ES-I3 (cell line): ENCODE results near the gene HOXB2.

Experiments
- H3K36me3 ChIP-seq: 2 replicates; pipeline ENCODE4 v1.6.1; 2013; ENCODE audit warnings: mild to moderate bottlenecking, low read length, control low read depth, moderate library complexity; ENCODE audit not compliant: insufficient read depth
- H3K4me1 ChIP-seq: 2 replicates; pipeline ENCODE4 v1.6.1; 2013; ENCODE audit warnings: mild to moderate bottlenecking, control low read depth, low read length; ENCODE audit not compliant: insufficient read depth
- H3K9ac ChIP-seq: 2 replicates; pipeline ENCODE4 v1.6.1; 2013; ENCODE audit warnings: low read depth, mild to moderate bottlenecking, low read length, moderate library complexity
- H3K9me3 ChIP-seq: 2 replicates; pipeline ENCODE4 v1.6.1; 2013; ENCODE audit warnings: mild to moderate bottlenecking, low read length, moderate library complexity; ENCODE audit not compliant: control insufficient read depth, insufficient read depth

The HOXB2 gene

GRCh38 chr17:48586355-48587258, 41.7 kb upstream of the HOXB2 start:
- Histone ChIP-seq H3K9me3 (no peaks in the 10 kb centered on the region), H3K4me1 (peaks cover 4% of the 10 kb centered on the region), H3K9ac (peak overlapping the region; percentile 40; the same call in 1 of the 2 replicates), H3K36me3 (no peaks in the 10 kb centered on the region)

DNA sequence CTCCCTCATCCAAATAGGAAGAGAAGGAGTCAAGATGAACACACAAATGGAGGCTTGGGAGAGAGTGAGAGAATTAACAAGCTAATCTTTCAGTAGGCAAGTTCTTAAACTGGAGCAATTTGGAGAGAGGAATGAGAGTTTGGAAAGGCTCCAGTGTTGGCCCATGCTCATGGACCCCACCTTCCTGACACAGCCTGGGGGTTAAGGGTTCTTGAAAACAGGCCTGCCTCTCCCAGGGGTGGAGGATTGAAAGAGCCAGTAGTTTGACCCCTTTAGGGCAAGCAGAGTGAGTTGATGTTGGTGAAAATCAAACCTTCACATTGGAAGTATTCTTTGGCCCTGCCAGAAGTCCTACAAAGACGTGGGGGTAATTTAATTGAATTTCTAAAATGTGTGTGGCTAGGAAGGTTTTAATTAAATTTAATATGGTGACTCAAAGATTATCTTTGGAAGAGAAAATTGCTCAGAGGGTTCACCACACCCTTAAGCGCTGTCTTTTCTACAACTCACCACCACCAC, 39.4 kb upstream of the HOXB2 start:
- no peaks in the 10 kb centered on the region for H3K36me3 ChIP-seq
- H3K9ac ChIP-seq: no peak overlapping the region
- H3K9me3 ChIP-seq: no peaks in the 10 kb centered on the region
- peaks cover 4% of the 10 kb centered on the region for H3K4me1 ChIP-seq

DNA sequence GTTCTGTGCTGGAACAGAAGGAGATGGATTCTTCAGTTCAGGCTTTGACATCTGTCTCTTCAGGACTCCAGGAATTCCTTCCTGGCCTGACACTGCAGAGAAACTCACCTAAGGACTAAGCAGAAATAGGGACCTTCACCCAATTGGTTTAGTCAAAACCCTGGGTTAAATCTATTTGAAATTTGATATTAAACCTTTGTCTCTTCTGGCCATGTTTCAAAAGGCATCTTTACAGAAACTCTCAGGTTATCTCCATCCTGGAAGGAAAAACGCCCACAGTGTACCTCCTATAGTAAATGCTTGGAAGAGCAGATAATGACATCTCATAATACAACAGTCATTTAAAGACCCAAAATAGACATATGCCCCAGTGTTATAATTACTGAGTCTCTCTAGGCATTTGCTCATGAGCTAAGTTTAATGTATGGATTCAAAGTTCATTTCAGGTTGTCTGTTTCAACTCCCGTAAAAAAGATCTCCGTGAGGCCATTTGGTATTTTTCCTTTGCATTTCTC, 38.9 kb upstream of the HOXB2 start:
- no peak overlapping the region for H3K9ac ChIP-seq
- H3K9me3 ChIP-seq: no peaks in the 10 kb centered on the region
- no peaks in the 10 kb centered on the region for H3K36me3 ChIP-seq
- H3K4me1 ChIP-seq: peaks cover 4% of the 10 kb centered on the region; the same call in 1 of the 2 replicates

DNA sequence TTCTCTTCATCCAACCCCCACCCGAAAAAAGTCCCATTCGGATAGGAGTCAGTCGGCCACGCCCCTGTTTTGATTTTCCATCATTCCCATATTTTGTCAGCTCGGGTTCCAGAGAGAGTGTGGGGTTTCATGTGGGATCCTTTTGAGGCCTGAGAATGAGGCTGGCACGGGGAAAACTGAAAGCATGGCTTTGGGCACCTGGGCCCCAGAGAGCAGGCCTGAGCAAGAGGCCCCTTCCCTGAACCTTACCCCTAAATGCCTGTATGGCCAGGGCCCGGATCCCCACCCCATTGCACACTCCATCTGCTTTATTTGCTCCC, 37.8 kb upstream of the HOXB2 start:
- Histone ChIP-seq H3K9me3 (no peaks in the 10 kb centered on the region), H3K9ac (no peak overlapping the region), H3K4me1 (peaks cover 4% of the 10 kb centered on the region; the same call in 1 of the 2 replicates), H3K36me3 (no peaks in the 10 kb centered on the region)

GRCh38 chr17:48579760-48580554, 35.0 kb upstream of the HOXB2 start:
- Histone ChIP-seq H3K36me3 (no peaks in the 10 kb centered on the region), H3K9ac (no peak overlapping the region), H3K9me3 (no peaks in the 10 kb centered on the region), H3K4me1 (no peaks in the 10 kb centered on the region; the same call in 1 of the 2 replicates)

GRCh38 chr17:48579471-48579759, 34.5 kb upstream of the HOXB2 start:
- Histone ChIP-seq H3K36me3 (no peaks in the 10 kb centered on the region), H3K4me1 (peaks cover 2% of the 10 kb centered on the region; the same call in 1 of the 2 replicates), H3K9ac (no peak overlapping the region), H3K9me3 (no peaks in the 10 kb centered on the region)

DNA sequence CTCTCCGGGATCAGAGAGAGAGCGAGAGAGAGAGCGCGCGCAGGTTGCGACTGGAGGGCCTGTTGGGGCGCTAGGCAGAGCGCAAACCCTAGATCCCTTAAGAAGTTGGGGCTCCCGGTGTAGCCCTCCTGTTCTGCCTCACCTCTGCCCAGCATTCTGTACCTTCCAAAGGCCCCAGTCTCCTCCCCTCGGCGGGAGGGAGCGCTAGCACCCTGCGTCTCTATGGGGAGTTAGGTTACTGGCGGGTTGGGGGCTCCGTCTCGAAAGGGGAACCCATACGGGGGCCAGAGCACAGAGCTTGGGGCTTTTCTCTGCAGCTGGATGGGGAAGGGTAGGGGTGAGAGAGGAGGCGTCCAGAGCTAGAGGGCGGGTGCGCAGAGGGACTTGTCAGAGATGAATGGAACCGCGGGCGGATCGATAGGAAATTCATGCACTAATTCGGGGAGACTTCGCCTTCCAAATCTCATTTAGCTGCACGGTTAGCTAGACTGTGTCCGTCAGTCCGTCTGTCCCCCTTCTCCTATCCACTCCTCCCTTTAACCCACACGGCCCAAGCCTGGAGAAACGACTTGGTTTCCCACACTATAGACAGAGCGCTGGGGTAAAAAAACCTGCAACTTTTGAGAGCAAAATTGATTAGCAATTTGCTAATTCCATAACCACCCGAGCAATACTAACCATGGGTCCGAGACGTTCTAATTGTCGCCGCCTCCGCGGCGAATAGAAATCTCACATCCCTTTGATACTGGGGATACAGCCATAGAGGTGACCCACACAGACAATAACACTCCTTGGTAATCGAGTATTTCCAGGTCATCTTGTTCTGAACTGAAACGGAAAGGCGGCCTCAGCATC, 33.9 kb upstream of the HOXB2 start:
- peaks cover 7% of the 10 kb centered on the region for H3K4me1 ChIP-seq
- no peaks in the 10 kb centered on the region for H3K9me3 ChIP-seq
- H3K9ac ChIP-seq: peak overlapping the region; percentile 17; the same call in 1 of the 2 replicates
- H3K36me3 ChIP-seq: no peaks in the 10 kb centered on the region

- no peaks in the 10 kb centered on the region for H3K9me3 ChIP-seq
- H3K36me3 ChIP-seq: no peaks in the 10 kb centered on the region
- H3K9ac ChIP-seq: peak within 1 kb of the TSS; percentile 60; the same call in 1 of the 2 replicates
- H3K4me1 ChIP-seq: peaks cover 8% of the 10 kb centered on the region
These were observed 33.2 kb upstream of the HOXB2 start, which contains the start of gene HOXB4 for GRCh38 chr17:48577946-48578615. HOXB4 (minus strand) TSS chr17:48578350; CDS start chr17:48578319, 31 bp downstream.

GRCh38 chr17:48577330-48577945, 32.5 kb upstream of the HOXB2 start:
- Histone ChIP-seq H3K36me3 (no peaks in the 10 kb centered on the region), H3K4me1 (peaks cover 8% of the 10 kb centered on the region), H3K9ac (peak overlapping the region; percentile 16; the same call in 1 of the 2 replicates), H3K9me3 (no peaks in the 10 kb centered on the region)

- Histone ChIP-seq H3K36me3 (no peaks in the 10 kb centered on the region), H3K9me3 (no peaks in the 10 kb centered on the region), H3K4me1 (peaks cover 8% of the 10 kb centered on the region), H3K9ac (no peak overlapping the region; the same call in 1 of the 2 replicates)
These were observed 31.8 kb upstream of the HOXB2 start for GRCh38 chr17:48576479-48577309.

DNA sequence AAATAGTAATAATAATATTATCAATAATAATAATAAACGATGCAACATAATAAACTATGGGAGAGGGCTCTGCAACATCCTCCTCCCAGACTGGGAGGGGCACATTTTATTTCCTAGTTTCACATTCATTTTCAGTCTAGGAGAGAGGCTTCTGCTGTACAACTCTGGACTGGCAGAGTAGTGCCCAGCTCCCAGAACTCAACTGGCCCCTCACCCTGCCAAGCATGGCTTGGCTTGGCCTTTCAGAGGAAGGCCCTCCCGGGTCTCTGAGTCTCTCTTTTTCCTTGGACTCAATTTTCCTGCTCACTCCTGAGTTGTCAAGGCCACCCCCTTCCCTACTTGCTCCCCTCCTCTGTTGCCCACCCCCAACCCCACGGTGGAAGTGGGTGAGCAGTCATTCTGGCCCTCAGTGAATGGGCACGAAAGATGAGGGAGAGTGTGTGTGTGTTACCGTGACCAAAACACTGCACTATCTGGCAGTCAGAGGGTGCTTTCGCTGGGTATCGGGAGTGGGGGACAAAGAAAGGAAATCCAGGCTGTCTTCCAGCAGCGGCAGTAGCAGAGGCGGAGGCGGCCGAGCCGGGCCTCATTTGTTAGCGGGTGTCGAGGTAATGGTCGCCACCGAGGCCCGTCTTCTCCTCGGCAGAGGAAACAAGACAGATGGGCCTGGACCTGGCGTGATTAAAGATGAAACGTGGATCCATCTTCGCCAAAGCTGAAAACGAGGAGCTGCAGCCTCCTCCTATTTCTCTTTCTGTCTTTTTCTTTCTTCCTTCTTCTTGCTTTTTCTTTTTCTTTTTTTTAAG, 31.0 kb upstream of the HOXB2 start:
- H3K36me3 ChIP-seq: no peaks in the 10 kb centered on the region
- H3K4me1 ChIP-seq: peaks cover 10% of the 10 kb centered on the region
- no peaks in the 10 kb centered on the region for H3K9me3 ChIP-seq
- H3K9ac ChIP-seq: no peak overlapping the region

- no peaks in the 10 kb centered on the region for H3K36me3 ChIP-seq
These were observed 30.2 kb upstream of the HOXB2 start for GRCh38 chr17:48575066-48575582.

More at GRCh38 chr17:48575066-48575582, 30.2 kb upstream of the HOXB2 start:
- peaks cover 17% of the 10 kb centered on the region for H3K4me1 ChIP-seq
- no peaks in the 10 kb centered on the region for H3K9me3 ChIP-seq
- no peak overlapping the region for H3K9ac ChIP-seq
